Measurements from ENCODE around the gene TRPM7.

The TRPM7 gene

DNA sequence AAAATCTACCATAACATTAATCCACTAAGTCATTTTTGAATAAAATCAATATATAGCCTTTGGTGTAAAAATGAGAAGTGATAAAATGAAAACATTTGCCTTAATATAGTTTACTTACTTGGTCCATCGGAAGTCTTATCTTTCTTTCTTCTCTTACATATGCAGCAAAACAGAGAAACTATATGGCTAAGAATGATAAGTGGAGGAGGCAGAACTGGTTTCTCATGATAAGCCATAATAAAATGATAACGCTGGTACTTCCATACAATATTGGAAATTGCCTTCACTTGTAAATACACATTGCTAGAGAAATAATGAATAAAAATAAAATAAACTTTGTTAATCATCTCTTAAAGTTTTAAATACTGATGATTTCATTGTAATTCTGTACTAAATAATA, 92.3 kb downstream of the TRPM7 start:
- H3K23ac ChIP-seq (ENCODE audit: low read length): no peak overlapping the region
- no peak overlapping the region for H2BK120ac ChIP-seq (ENCODE audit: insufficient read depth, low read length, poor library complexity)
- H3K4me1 ChIP-seq (ENCODE audit: control insufficient read depth in 1 of 2, insufficient read depth in 2 of 2, low read length in 2 of 2): no peaks in the 10 kb centered on the region
- no peak overlapping the region for H3K27ac ChIP-seq (ENCODE audit: low read depth, low read length)
- H3K27me3 ChIP-seq (ENCODE audit: insufficient read depth, low read length): no peaks in the 10 kb centered on the region
- no peak overlapping the region for H3K4me3 ChIP-seq (ENCODE audit: low read depth, low read length)
- H3K9me3 ChIP-seq (ENCODE audit: insufficient read depth, low read depth, low read length): no peaks in the 10 kb centered on the region
- H2AK5ac ChIP-seq (ENCODE audit: low read length): no peak overlapping the region
- H2BK12ac ChIP-seq (ENCODE audit: low read length): no peak overlapping the region
- WGBS (ENCODE audit: extremely low coverage, insufficient coverage, insufficient read length): no CpG with 5 or more reads among the region's 2 CpGs
- H2BK5ac ChIP-seq (ENCODE audit: low read depth, low read length, poor library complexity): no peak overlapping the region
- no peak overlapping the region for H3K9ac ChIP-seq (ENCODE audit: low read length)
- H3K79me1 ChIP-seq (ENCODE audit: low read length): no peaks in the 10 kb centered on the region
- H2AFZ ChIP-seq (ENCODE audit: insufficient read depth, low read length, poor library complexity): no peak overlapping the region
- DNase-seq: no peak
- no peak overlapping the region for H3K4me2 ChIP-seq (ENCODE audit: low read length)
- no peaks in the 10 kb centered on the region for H3K79me2 ChIP-seq (ENCODE audit: control insufficient read depth, insufficient read depth, low read length, poor library complexity)
- H3K4ac ChIP-seq (ENCODE audit: low read depth, low read length): no peak overlapping the region
- no peak overlapping the region for H3K18ac ChIP-seq (ENCODE audit: low read length)
- no peak overlapping the region for H4K12ac ChIP-seq (ENCODE audit: low read depth, low read length)
- peaks cover 14% of the 10 kb centered on the region in 2 experiments for H3K36me3 ChIP-seq (ENCODE audit: control insufficient read depth in 1 of 2, insufficient read depth in 2 of 2, low read length in 2 of 2)
- H4K91ac ChIP-seq (ENCODE audit: low read depth, low read length): no peak overlapping the region
- no peak overlapping the region for H4K8ac ChIP-seq (ENCODE audit: low read depth, low read length)
- H3K14ac ChIP-seq (ENCODE audit: low read length): no peak overlapping the region

- H2BK5ac ChIP-seq (ENCODE audit: low read depth, low read length, poor library complexity): no peak overlapping the region
- no peaks in the 10 kb centered on the region for H3K79me2 ChIP-seq (ENCODE audit: control insufficient read depth, insufficient read depth, low read length, poor library complexity)
- no peak overlapping the region for H3K23ac ChIP-seq (ENCODE audit: low read length)
- H4K12ac ChIP-seq (ENCODE audit: low read depth, low read length): no peak overlapping the region
- no peak overlapping the region for H3K27ac ChIP-seq (ENCODE audit: low read depth, low read length)
- peaks cover 16 to 18% of the 10 kb centered on the region in 2 experiments for H3K36me3 ChIP-seq (ENCODE audit: control insufficient read depth in 1 of 2, insufficient read depth in 2 of 2, low read length in 2 of 2)
- H4K91ac ChIP-seq (ENCODE audit: low read depth, low read length): no peak overlapping the region
- H3K4ac ChIP-seq (ENCODE audit: low read depth, low read length): no peak overlapping the region
- H3K4me2 ChIP-seq (ENCODE audit: low read length): no peak overlapping the region
- H4K8ac ChIP-seq (ENCODE audit: low read depth, low read length): no peak overlapping the region
- H3K27me3 ChIP-seq (ENCODE audit: insufficient read depth, low read length): no peaks in the 10 kb centered on the region
- no peak overlapping the region for H3K9ac ChIP-seq (ENCODE audit: low read length)
- no peak overlapping the region for H3K4me3 ChIP-seq (ENCODE audit: low read depth, low read length)
- no peak for DNase-seq
- no peak overlapping the region for H2AFZ ChIP-seq (ENCODE audit: insufficient read depth, low read length, poor library complexity)
- WGBS (ENCODE audit: extremely low coverage, insufficient coverage, insufficient read length): 100% methylated on average over 2 of the region's 3 CpGs
- no peaks in the 10 kb centered on the region for H3K9me3 ChIP-seq (ENCODE audit: insufficient read depth, low read depth, low read length)
- H3K79me1 ChIP-seq (ENCODE audit: low read length): no peaks in the 10 kb centered on the region
- no peak overlapping the region for H2BK12ac ChIP-seq (ENCODE audit: low read length)
- no peak overlapping the region for H2BK120ac ChIP-seq (ENCODE audit: insufficient read depth, low read length, poor library complexity)
- no peak overlapping the region for H3K14ac ChIP-seq (ENCODE audit: low read length)
- no peak overlapping the region for H3K18ac ChIP-seq (ENCODE audit: low read length)
- no peaks in the 10 kb centered on the region for H3K4me1 ChIP-seq (ENCODE audit: control insufficient read depth in 1 of 2, insufficient read depth in 2 of 2, low read length in 2 of 2)
- no peak overlapping the region for H2AK5ac ChIP-seq (ENCODE audit: low read length)
Measured at GRCh38 chr15:50593761-50594160, 92.8 kb downstream of the TRPM7 start.

- Histone ChIP-seq H3K79me1 (ENCODE audit: low read length) (no peaks in the 10 kb centered on the region), H3K4ac (ENCODE audit: low read depth, low read length) (no peak overlapping the region), H4K8ac (ENCODE audit: low read depth, low read length) (no peak overlapping the region), H3K27ac (ENCODE audit: low read depth, low read length) (no peak overlapping the region), H3K79me2 (ENCODE audit: control insufficient read depth, insufficient read depth, low read length, poor library complexity) (no peaks in the 10 kb centered on the region), H4K12ac (ENCODE audit: low read depth, low read length) (no peak overlapping the region), H2AFZ (ENCODE audit: insufficient read depth, low read length, poor library complexity) (no peak overlapping the region), H3K14ac (ENCODE audit: low read length) (no peak overlapping the region), H3K4me3 (ENCODE audit: low read depth, low read length) (no peak overlapping the region), H3K27me3 (ENCODE audit: insufficient read depth, low read length) (no peaks in the 10 kb centered on the region), H3K36me3 (ENCODE audit: control insufficient read depth in 1 of 2, insufficient read depth in 2 of 2, low read length in 2 of 2) (peaks cover 14 to 18% of the 10 kb centered on the region in 2 experiments), H2BK12ac (ENCODE audit: low read length) (no peak overlapping the region), H3K9me3 (ENCODE audit: insufficient read depth, low read depth, low read length) (no peaks in the 10 kb centered on the region), H3K4me2 (ENCODE audit: low read length) (no peak overlapping the region), H3K9ac (ENCODE audit: low read length) (no peak overlapping the region), H3K18ac (ENCODE audit: low read length) (no peak overlapping the region), H2BK120ac (ENCODE audit: insufficient read depth, low read length, poor library complexity) (no peak overlapping the region), H2BK5ac (ENCODE audit: low read depth, low read length, poor library complexity) (no peak overlapping the region), H2AK5ac (ENCODE audit: low read length) (no peak overlapping the region), H3K23ac (ENCODE audit: low read length) (no peak overlapping the region), H4K91ac (ENCODE audit: low read depth, low read length) (no peak overlapping the region), H3K4me1 (ENCODE audit: control insufficient read depth in 1 of 2, insufficient read depth in 2 of 2, low read length in 2 of 2) (no peaks in the 10 kb centered on the region)
- no CpG with 5 or more reads among the region's 1 CpG for WGBS (ENCODE audit: extremely low coverage, insufficient coverage, insufficient read length)
- peak in 1 of 2 donors; percentile 5 for DNase-seq
Measured at GRCh38 chr15:50590288-50590687, 96.3 kb downstream of the TRPM7 start.

- Histone ChIP-seq H3K27ac (ENCODE audit: low read depth, low read length) (no peak overlapping the region), H3K36me3 (ENCODE audit: control insufficient read depth in 1 of 2, insufficient read depth in 2 of 2, low read length in 2 of 2) (peaks cover 4 to 18% of the 10 kb centered on the region in 2 experiments), H3K23ac (ENCODE audit: low read length) (no peak overlapping the region), H2AK5ac (ENCODE audit: low read length) (no peak overlapping the region), H3K18ac (ENCODE audit: low read length) (no peak overlapping the region), H4K91ac (ENCODE audit: low read depth, low read length) (no peak overlapping the region), H3K79me1 (ENCODE audit: low read length) (no peaks in the 10 kb centered on the region), H3K79me2 (ENCODE audit: control insufficient read depth, insufficient read depth, low read length, poor library complexity) (no peaks in the 10 kb centered on the region), H3K4ac (ENCODE audit: low read depth, low read length) (no peak overlapping the region), H3K4me3 (ENCODE audit: low read depth, low read length) (no peak overlapping the region), H4K8ac (ENCODE audit: low read depth, low read length) (no peak overlapping the region), H3K4me2 (ENCODE audit: low read length) (no peak overlapping the region), H4K12ac (ENCODE audit: low read depth, low read length) (no peak overlapping the region), H3K9me3 (ENCODE audit: insufficient read depth, low read depth, low read length) (no peaks in the 10 kb centered on the region), H3K9ac (ENCODE audit: low read length) (no peak overlapping the region), H3K4me1 (ENCODE audit: control insufficient read depth in 1 of 2, insufficient read depth in 2 of 2, low read length in 2 of 2) (peaks cover 0 to 3% of the 10 kb centered on the region in 2 experiments), H2BK120ac (ENCODE audit: insufficient read depth, low read length, poor library complexity) (no peak overlapping the region), H2BK5ac (ENCODE audit: low read depth, low read length, poor library complexity) (no peak overlapping the region), H2AFZ (ENCODE audit: insufficient read depth, low read length, poor library complexity) (no peak overlapping the region), H3K27me3 (ENCODE audit: insufficient read depth, low read length) (no peaks in the 10 kb centered on the region), H2BK12ac (ENCODE audit: low read length) (no peak overlapping the region), H3K14ac (ENCODE audit: low read length) (no peak overlapping the region)
- DNase-seq: no peak
- WGBS (ENCODE audit: extremely low coverage, insufficient coverage, insufficient read length): no CpG with 5 or more reads among the region's 2 CpGs
Measured at GRCh38 chr15:50577492-50577891, 109.1 kb downstream of the TRPM7 start.
